IPS-11a (cell line): ENCODE data around the gene CHI3L1.
"Not testable (repeated sequence)": the region's sequence is repeated elsewhere in the genome, so short reads cannot be mapped to it uniquely, and the experiment has no call there.

Experiments
- H3K4me3 ChIP-seq: one replicate; pipeline ENCODE4 v1.5.1; 2013; ENCODE audit warnings: low read depth, low read length, control low read depth

Gene CHI3L1

DNA sequence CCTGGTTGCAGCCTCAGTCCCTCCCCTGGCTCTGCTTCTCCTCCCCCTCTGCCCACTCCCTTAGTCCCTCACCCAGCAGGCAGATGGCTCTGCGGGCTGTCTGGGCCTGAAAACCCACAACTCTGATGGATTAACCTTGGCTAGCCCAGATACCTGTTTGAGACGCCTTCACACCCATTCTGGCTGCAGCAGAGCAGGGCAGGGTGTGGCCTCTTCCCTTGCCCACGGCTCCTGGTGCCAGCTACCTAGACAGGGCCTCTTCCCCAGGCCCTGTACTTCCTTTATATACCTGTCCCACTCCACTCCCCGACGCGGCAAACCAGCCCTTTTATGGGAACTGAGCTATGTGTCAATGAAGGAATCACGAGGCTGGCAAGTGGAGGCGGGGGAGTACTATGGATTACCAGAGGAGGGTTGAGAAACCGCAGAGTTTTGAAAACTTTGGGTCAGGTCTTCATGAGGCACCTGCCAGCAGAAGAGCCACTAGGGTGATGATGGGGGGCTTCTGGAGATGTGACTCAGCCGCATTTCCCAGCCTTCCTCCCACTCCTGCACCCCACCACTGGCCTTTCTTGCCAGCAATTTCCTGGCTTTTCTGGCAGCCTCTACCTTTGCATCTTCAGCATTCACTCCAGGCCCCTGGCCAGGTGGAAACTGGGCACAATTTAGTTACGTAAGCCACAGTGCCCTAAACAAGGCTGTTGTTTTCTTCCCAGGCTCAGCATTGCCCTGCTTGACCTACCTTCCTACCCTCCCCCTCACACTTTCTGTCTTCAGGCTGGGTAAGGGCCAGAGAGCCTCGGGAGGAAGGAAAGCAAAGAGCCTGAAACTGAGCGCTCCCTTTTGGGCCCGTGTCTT lies at the start of gene CHI3L1:
Gene CHI3L1 (minus strand): TSS at position 259 of the 858 bp plus-strand sequence. CDS start 81 bp downstream, at position 178.
- H3K4me3 ChIP-seq: no peak within 1 kb of the TSS

- not testable (repeated sequence) for H3K4me3 ChIP-seq
Measured at GRCh38 chr1:203234901-203235300, 48.4 kb upstream of the CHI3L1 start.

DNA sequence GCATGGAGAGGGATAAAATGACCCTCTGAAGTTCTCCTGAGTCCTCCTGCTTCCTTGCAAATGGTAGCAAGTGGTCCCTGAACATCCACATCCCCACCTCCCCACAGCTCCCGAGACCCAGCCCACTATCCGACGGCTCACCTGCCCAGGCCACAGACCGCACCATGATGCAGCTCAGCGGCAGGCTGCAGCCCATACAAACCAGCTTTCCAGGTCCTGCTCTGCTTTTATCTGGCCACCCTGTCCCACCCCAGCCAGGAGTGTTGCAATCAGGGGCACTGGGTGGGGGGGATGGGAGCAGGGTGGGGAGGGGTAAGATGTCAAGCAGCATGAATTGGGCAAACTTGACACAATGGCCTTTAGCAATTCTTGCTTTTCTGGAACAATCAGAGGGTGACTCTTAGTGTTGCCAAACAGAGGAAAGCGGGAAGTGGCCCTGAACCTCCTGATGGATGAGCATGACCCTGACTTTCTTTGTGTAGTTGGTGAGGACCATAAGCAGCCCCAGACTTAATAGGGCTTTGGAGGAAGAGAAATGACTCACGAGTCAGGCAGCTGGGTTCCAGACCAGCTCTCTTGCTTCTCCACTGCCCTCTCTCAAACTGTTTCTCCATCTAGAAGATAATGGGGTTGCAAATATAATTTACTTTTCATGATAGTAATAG lies 43.1 kb upstream of the CHI3L1 start, which contains the start of gene CHIT1:
Gene CHIT1 (minus strand): TSS at position 203 of the 665 bp plus-strand sequence. CDS start 37 bp downstream, at position 166.
- H3K4me3 ChIP-seq: no peak within 1 kb of the TSS

DNA sequence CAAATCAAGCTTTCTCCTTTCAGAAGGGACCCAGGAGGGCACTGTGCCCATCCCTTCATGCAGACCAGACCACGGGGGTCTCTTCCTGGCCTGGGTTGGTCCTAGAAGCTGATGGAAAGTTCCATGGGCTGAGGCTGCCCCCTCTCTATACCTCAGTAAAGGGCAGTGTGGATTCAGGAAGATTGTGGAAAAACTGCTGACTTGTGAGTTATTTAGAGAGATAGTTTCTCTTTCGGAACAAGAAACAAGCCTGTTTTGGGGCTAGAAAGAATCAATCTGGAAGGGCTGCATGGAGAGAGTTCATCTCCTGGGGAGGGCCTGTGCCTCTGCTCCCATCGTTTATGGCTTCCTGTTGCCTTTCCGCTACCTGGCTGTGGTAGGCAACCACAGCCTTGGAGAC lies 42.2 kb upstream of the CHI3L1 start:
- H3K4me3 ChIP-seq: no peak overlapping the region

GRCh38 chr1:203227371-203228083 lies 41.0 kb upstream of the CHI3L1 start:
- no peak overlapping the region for H3K4me3 ChIP-seq

DNA sequence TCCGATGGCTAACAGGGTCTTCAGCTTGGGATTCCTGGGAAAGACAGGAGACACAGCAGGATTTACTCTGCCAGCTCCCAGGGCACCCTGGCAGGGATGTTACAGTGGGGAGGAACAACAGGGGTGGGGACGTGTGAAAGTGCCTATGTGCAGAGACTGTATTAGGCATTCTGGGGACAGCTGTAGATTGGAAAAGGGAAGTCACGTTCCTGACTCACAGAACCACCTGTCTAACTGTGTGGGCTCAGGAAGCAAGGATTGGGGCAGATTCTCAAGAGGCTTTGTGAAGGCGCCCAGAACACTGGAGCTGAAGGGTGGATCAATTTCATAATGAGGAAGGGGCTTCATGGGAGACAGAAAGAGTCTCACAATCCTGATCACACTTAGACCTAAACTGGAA lies 38.6 kb upstream of the CHI3L1 start:
- H3K4me3 ChIP-seq: no peak overlapping the region

DNA sequence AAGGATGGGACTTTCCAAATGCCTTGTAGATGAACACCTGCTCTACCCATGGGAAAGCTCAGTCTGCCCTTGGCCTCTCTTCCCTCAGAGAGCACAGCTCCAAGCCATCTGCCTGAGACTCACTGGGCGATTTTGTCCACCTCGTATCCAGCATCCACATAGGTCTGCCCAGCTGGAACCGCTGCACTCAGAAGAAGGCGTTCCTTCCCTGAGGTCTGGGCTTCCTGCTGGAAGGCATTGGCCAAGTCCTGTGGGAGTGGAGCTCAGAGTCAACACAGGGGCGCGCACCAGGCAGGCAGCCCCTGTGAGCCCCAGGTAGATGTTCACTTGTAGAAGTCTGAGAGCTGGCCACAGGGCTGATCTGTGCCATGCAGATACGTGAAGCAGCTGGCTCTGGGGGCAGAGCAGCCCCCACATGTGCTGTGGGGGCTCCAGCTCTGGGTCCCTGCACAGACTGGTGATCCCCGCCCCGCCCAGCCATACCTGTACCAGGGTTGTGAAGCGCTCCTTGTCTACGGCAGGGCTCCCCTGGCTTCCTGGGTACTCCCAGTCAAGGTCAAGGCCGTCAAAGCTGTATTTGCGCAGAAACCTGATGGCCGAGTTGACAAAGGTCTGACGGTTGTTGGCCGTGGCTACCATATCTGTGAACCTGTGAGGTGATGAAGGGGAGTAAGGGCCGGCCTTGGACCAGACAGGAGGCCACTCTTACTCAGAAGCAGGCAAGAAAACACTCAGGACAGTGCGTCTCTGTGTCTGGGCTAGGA lies 36.7 kb upstream of the CHI3L1 start:
- no peak overlapping the region for H3K4me3 ChIP-seq

DNA sequence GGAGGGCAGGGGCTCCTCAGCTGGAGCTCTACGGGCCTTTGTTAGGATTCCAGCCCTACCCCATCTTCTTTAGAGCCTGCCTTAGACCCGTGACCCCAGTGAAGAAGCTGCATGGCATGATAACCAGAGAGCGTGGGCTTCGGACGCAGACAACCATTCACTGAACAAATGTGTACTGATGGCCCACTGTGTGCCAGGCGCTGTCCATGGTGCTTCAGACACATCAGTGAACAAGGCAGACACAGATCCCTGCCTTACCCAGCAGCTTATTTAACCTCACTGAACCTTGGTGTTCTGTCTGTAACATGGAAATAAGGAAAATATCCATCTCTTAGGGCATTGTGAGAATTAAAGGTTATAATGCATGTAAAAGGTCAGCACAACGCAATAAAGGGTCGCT lies 33.4 kb upstream of the CHI3L1 start:
- H3K4me3 ChIP-seq: no peak overlapping the region

- H3K4me3 ChIP-seq: no peak overlapping the region
Measured at GRCh38 chr1:203219171-203219570, 32.7 kb upstream of the CHI3L1 start.

- H3K4me3 ChIP-seq: no peak overlapping the region
Measured at GRCh38 chr1:203217668-203218067, 31.2 kb upstream of the CHI3L1 start.

DNA sequence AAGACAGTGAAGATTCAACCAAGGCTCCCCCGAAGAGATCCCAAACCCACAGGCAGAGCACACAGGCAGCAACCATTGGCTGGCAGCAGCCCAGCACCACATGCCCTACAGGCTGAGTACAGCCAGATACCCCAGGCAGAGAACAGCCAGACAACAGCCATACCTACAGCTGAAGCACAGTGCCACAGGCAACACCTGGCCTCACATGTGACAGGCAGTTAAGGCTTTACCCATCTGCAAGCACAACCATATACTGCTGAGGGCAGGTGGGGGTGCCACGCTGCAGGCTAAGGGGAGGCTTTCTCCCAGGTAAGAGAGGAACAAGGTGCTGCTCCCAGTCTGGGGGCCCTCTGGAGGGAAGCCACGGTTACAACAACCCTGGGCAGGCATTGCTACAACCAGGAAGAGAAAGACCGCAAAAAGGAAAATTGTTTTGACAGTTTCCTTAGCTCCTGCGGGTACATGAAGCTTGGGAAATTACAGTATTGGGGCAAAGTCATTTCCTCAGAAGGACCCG lies 30.7 kb upstream of the CHI3L1 start:
- no peak overlapping the region for H3K4me3 ChIP-seq

DNA sequence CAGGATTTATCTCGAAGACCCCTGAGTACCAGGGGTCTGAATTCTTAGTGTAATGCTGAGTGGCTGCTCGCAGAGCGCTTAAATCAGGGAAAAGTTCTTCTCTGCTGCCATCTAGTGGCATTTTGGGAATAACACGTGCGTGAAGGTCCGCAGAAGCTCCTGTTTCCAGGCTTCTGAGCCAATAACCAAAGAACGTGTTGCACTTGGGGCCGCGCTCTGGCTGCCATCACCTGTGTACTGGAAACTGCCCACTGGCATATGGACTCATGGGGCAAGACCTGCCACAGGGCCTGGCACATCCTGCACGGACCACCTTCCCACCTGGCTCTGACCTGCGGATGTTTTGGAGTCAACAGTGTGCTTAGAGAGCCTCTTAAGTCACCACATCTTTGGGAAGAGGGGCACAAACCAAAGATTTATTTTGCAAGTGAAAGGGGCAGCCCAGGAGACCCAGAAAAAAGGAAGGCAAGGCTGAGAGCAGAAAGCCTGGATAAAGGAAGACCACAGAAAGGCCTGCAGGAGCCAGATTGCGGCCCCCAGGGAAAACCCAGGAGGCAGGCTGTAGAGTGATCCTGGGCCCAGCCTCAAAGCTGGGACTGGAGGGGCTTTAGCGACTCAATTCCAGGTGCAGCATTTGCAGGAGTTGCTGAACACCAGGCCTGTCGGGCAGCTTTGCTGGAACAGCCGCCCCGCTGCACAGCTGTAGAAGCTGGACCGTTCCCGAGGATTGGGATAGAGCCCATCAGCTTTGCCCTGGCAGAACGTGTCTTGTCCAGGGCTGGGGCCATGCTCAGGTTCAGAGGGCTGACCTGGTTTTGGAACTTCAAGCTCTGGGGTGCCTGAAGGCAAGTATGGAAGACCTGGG lies 30.0 kb upstream of the CHI3L1 start:
- H3K4me3 ChIP-seq: no peak overlapping the region

- no peak overlapping the region for H3K4me3 ChIP-seq
Measured at GRCh38 chr1:203215573-203215972, 29.1 kb upstream of the CHI3L1 start.

DNA sequence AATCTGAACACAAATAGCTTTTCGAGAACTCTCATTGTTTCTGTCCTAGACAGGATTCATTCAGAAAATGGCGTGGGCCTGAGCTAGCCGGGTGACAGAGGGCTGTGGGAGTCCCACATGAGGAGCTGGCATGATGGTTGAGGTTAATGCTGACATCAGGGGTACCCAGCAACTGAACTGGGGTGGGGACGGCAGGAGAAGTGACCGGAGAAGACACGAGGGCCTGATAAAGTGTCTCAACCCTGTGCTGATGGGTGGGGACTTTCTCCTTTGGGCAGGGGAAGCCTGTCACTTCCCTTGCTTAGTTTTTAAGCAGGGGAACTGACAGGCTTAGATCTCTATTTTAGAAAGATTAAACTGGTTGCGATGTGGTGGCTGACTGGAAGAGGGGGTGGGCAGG lies 28.4 kb upstream of the CHI3L1 start:
- no peak overlapping the region for H3K4me3 ChIP-seq

DNA sequence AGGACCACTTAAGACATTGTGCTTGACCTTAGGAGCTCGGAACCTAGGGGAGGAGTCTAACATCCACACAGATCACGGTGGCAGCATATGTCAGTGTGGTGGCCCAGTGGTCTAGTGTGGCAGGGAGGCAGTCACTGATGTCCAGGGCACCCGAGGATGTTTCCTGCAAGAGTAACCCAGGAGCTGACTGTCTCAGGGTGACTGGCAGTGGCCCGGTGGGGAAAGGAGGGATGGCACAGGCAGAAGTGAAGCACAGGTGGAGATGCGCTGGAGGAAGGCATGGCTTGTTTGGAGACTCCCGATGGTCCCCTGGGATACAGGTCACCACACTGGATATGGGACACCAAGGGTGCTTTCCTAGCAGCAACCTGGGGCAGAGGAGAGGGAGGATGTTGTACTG lies 26.6 kb upstream of the CHI3L1 start:
- H3K4me3 ChIP-seq: no peak overlapping the region

DNA sequence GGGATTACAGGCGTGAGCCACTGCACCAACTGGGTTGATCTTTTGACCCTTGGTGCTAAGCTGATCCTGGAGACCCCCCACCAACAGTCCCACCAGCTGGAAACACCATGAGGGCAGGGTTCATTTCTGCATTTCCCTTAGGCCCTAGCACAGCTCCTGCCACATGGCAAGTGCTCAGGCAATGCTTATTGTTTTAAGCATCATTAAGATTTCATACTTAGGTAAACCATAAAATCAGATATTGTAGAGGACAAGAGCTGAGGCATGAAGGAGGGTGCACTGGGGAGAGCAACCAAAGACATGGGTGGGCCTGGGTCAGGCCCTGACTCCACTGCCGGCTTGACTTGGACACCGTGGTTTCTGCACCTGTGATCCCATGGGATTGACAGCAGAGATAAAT lies 25.3 kb upstream of the CHI3L1 start:
- H3K4me3 ChIP-seq: no peak overlapping the region

GRCh38 chr1:203210988-203211387 lies 24.5 kb upstream of the CHI3L1 start:
- H3K4me3 ChIP-seq: no peak overlapping the region

DNA sequence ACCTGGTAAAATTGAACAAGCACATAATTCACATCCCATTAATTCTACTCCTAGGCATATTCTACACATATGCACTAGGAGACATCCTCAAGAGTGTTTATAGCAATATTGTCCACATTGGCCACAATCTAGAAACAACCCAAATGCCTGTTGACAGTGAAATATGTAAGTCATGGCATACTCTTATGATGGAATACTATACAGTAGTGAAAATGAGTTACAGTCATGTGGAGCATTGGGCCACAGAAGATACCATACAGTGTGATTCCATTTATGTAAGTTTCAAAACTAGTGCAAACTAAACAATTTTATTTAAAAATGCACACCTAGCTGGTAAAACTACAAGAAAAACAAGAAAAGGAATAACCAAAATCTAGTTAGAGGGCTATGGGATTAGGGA lies 23.8 kb upstream of the CHI3L1 start:
- H3K4me3 ChIP-seq: no peak overlapping the region

DNA sequence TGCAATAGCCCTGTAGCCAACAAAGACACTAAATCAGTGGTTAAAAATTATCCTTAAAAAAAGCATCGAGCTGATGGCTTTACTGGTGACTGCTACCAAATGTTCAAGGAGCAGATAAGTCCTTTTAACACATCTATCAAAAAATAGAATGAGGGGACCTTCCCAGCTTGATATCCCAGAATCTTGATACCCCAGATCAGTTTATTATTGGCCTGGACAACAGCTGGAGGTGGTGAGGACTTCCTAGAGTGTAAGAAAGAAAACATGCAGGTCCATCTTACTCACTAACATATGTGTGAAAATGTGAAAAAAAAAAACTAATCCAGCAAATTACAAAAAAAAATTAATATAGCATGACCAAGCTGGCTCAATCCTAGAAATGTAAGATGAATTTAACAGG lies 21.7 kb upstream of the CHI3L1 start:
- no peak overlapping the region for H3K4me3 ChIP-seq

DNA sequence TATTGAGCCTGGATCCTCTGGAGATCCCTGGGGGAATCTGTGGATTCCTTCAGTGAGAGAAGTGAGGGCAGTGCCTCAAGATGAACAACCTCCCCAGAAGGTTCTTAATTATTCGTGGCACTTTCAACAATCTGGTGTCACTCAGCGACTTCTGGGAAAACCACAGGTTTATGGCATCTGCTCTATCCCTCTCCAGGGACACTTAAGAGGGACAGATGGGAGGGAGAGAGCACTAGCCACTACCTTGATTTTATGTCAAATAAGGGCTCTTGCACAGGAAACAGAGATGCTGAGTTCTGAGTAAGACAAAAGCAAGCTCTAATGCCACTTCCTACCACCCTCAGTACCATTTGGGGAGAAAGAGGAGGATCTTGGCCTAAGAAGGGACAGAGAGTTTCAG lies 21.2 kb upstream of the CHI3L1 start:
- no peak overlapping the region for H3K4me3 ChIP-seq
